Lung (tissue), 12 donors: ENCODE results near the gene TBC1D21. TPM values are rescaled to one million over a fixed set of nuclear protein-coding genes. Genes with fewer than 3 reads are reported as not detected.

ENCODE experiments used
- ATAC-seq: fragments of 200-7000 bp; cut with Tn5 transposase; one replicate; pipeline ENCODE4 v1.9.1; 2020; ENCODE audit warnings: moderate number of reproducible peaks; ENCODE audit not compliant: insufficient read depth, low FRiP score
- DNase-seq, 3 donors: peaks; one replicate each; pipeline ENCODE4 v3.0.0-alpha.2; 2013 to 2017
- H3K27ac ChIP-seq, 2 donors: one replicate each; pipeline ENCODE4 v1.5.1; 2013; ENCODE audit warnings: mild to moderate bottlenecking in 2 of 2, moderate library complexity in 2 of 2, control low read depth in 1 of 2, inconsistent platforms in 1 of 2, low read depth in 1 of 2, low read length in 1 of 2
- H3K27me3 ChIP-seq, 3 donors: one replicate each; pipeline ENCODE4 v1.5.1; 2013; ENCODE audit warnings: low read length in 2 of 3; ENCODE audit not compliant: control insufficient read depth in 3 of 3, insufficient read depth in 3 of 3
- H3K36me3 ChIP-seq, 4 donors: one replicate each; pipeline ENCODE4 v1.5.1; 2013; ENCODE audit warnings: low read length in 4 of 4, mild to moderate bottlenecking in 1 of 4, moderate library complexity in 1 of 4; ENCODE audit not compliant: control insufficient read depth in 4 of 4, insufficient read depth in 4 of 4
- H3K4me1 ChIP-seq, 5 donors: one replicate each; pipeline ENCODE4 v1.5.1; 2013; ENCODE audit warnings: low read length in 5 of 5, mild to moderate bottlenecking in 2 of 5, moderate library complexity in 1 of 5; ENCODE audit not compliant: control insufficient read depth in 5 of 5, insufficient read depth in 5 of 5
- H3K4me3 ChIP-seq: one replicate; pipeline ENCODE4 v1.5.1; 2013; ENCODE audit warnings: mild to moderate bottlenecking, control low read depth, moderate library complexity
- H3K9ac ChIP-seq, 2 donors: one replicate each; pipeline ENCODE4 v1.5.1; 2013; ENCODE audit warnings: low read length in 2 of 2, control low read depth in 1 of 2; ENCODE audit not compliant: insufficient read depth in 1 of 2
- H3K9me3 ChIP-seq, 4 donors: one replicate each; pipeline ENCODE4 v1.5.1; 2013; ENCODE audit warnings: low read length in 3 of 4, mild to moderate bottlenecking in 1 of 4, moderate library complexity in 1 of 4; ENCODE audit not compliant: control insufficient read depth in 4 of 4, insufficient read depth in 3 of 4
- CTCF ChIP-seq: IDR thresholded peaks from 2 replicates; pipeline ENCODE4 v1.5.1; 2012; ENCODE audit warnings: mild to moderate bottlenecking; ENCODE audit errors: control extremely low read depth, extremely low read depth
- WGBS, 2 donors: extraction: QIAGEN DNeasy Blood & Tissue Kit; methylation state at CpG; one replicate each; pipeline ENCODE4 v1.1.7; 2013; 5-methylcytosine and 5-hydroxymethylcytosine counted together
- polyA plus RNA-seq, 2 donors: library from polyadenylated mRNA; stranded (reverse); fragments of 200-250 nt; gene quantifications; one replicate each; pipeline ENCODE4 v1.2.1, GENCODE V29; 2013
- total RNA-seq, 2 donors: library from RNA; depleted of rRNA in 1 of 2; stranded (reverse); fragments of >200 nt in 1 of 2; gene quantifications; one replicate each; pipeline ENCODE4 v1.2.1, GENCODE V29; 2014 to 2021
- donor health status: control.
- donor health status: control.
- donor health status: Bipolar disorder and iron deficiency.
- donor health status: healthy.
- donor health status: DM: yes; HTN: yes; CAD: no.

Gene TBC1D21
- total and polyA plus RNA-seq, 4 donors, result not detected

- DNase-seq (no peak), ATAC-seq (no peak)
- H3K27me3 ChIP-seq, result no peaks in the 10 kb centered on the region
- H3K27ac ChIP-seq, result no peak overlapping the region
- 77 to 88% methylated on average over 7 of the region's 7 CpGs for WGBS, 2 donors
- no peak for TF ChIP-seq CTCF
- H3K36me3 ChIP-seq, result peaks cover 0 to 4% (median 0%) of the 10 kb centered on the region in 4 donors
- H3K4me1 ChIP-seq, result peaks cover 0 to 5% (median 0%) of the 10 kb centered on the region in 5 donors
- H3K9me3 ChIP-seq, result peaks cover 0 to 3% (median 1%) of the 10 kb centered on the region in 4 donors
- no peak overlapping the region for H3K9ac ChIP-seq
- H3K4me3 ChIP-seq, result no peak overlapping the region
Measured at GRCh38 chr15:73912030-73912596, 38.7 kb downstream of the TBC1D21 start.

- WGBS, 2 donors, result 15 to 48% methylated on average over 3 of the region's 3 CpGs
- Histone ChIP-seq H3K27ac (no peak overlapping the region), H3K27me3 (no peaks in the 10 kb centered on the region), H3K9me3 (peaks cover 0 to 3% (median 1%) of the 10 kb centered on the region in 4 donors), H3K4me3 (no peak overlapping the region), H3K36me3 (peaks cover 0 to 4% (median 0%) of the 10 kb centered on the region in 4 donors), H3K4me1 (peaks cover 0 to 3% (median 0%) of the 10 kb centered on the region in 5 donors), H3K9ac (no peak overlapping the region)
- no peak for DNase-seq
- ATAC-seq, result no peak
- TF ChIP-seq CTCF, result no peak
Measured at GRCh38 chr15:73914145-73914544, 40.8 kb downstream of the TBC1D21 start.

- 76 to 78% methylated on average over 2 of the region's 2 CpGs for WGBS, 2 donors
- ATAC-seq, result no peak
Measured at GRCh38 chr15:73915082-73915481, 41.7 kb downstream of the TBC1D21 start.

More at GRCh38 chr15:73915082-73915481, 41.7 kb downstream of the TBC1D21 start:
- Histone ChIP-seq H3K4me3 (no peak overlapping the region), H3K36me3 (peaks cover 0 to 4% (median 0%) of the 10 kb centered on the region in 4 donors), H3K9me3 (peaks cover 0 to 3% (median 1%) of the 10 kb centered on the region in 4 donors), H3K9ac (no peak overlapping the region), H3K27ac (no peak overlapping the region), H3K4me1 (peaks cover 0 to 3% (median 0%) of the 10 kb centered on the region in 5 donors), H3K27me3 (no peaks in the 10 kb centered on the region)
- no peak for TF ChIP-seq CTCF
- no peak for DNase-seq
